Suprapubic skin (tissue), 4 donors: ENCODE measurements around the gene RXRA.

Experiments
- POLR2A ChIP-seq, 2 donors: fragments of 450-650 bp; IDR thresholded peaks; one replicate each; pipeline ENCODE4 v1.6.1; 2017; ENCODE audit warnings: antibody characterized with exemption in 2 of 2, mild to moderate bottlenecking in 2 of 2, moderate library complexity in 2 of 2
- POLR2AphosphoS5 ChIP-seq, 3 donors: sonication (generic); formaldehyde crosslinking; IDR thresholded peaks; one replicate each; pipeline ENCODE4 v1.6.1; 2017; ENCODE audit warnings: antibody characterized with exemption in 3 of 3
- TF ChIP-seq, protein P1 (sequence below), 2 donors: fragments of 200-600 bp in 1 of 2; fragments of 450-650 bp in 1 of 2; sonication (generic) in 1 of 2; IDR thresholded peaks; one replicate each; pipeline ENCODE4 v1.5.1; 2016 to 2019; ENCODE audit warnings: antibody characterized with exemption in 2 of 2, mild to moderate bottlenecking in 1 of 2, moderate library complexity in 1 of 2

DNA sequence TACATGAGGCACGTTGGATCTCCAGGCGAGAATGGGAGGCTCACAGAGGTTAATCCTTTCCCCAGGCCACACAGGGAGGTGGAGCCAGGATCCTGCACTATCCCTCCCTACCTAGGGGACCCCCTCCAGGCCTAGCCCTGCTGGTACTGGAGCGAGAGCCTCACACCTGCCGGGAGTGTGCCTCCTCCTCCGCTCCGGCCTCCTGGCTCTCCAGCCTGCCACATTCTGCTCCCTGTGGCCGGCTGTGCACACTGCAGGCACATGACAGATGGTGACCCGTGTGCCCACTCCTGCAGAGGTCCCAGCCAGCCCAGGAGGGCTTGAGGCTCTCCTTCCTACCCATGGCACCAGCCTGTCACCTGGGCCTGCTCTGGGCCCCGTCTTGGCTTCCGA is 93.4 kb downstream of the RXRA start:
- TF ChIP-seq, protein P1, sequence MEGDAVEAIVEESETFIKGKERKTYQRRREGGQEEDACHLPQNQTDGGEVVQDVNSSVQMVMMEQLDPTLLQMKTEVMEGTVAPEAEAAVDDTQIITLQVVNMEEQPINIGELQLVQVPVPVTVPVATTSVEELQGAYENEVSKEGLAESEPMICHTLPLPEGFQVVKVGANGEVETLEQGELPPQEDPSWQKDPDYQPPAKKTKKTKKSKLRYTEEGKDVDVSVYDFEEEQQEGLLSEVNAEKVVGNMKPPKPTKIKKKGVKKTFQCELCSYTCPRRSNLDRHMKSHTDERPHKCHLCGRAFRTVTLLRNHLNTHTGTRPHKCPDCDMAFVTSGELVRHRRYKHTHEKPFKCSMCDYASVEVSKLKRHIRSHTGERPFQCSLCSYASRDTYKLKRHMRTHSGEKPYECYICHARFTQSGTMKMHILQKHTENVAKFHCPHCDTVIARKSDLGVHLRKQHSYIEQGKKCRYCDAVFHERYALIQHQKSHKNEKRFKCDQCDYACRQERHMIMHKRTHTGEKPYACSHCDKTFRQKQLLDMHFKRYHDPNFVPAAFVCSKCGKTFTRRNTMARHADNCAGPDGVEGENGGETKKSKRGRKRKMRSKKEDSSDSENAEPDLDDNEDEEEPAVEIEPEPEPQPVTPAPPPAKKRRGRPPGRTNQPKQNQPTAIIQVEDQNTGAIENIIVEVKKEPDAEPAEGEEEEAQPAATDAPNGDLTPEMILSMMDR (IDR thresholded peaks at IDR 0.05), result peak in 1 of 2 donors; percentile 28
- no peak for TF ChIP-seq POLR2AphosphoS5 (IDR thresholded peaks at IDR 0.05)
- no peak for TF ChIP-seq POLR2A (IDR thresholded peaks at IDR 0.05)
